Naive B cell (primary cell): ENCODE measurements around the gene CDC34. TPM values are rescaled to one million over a fixed set of nuclear protein-coding genes. Genes with fewer than 3 reads are reported as not detected.

ENCODE experiments used
- ATAC-seq, 2 donors: fragments of 150-1000 bp; cut with Tn5 transposase; 2 replicates each; pipeline ENCODE4 v1.10.0; 2021; ENCODE audit warnings: low read depth in 2 of 2, mild to moderate bottlenecking in 2 of 2, moderate library complexity in 2 of 2
- DNase-seq: peaks from one replicate; pipeline ENCODE4 v3.0.0; 2022
- H3K27ac Mint-ChIP-seq, 6 donors: one replicate each; pipeline ENCODE4 v1.8.0; 2020 to 2022; ENCODE audit warnings: mild to moderate bottlenecking in 6 of 6, mixed read lengths in 6 of 6, moderate library complexity in 5 of 6, inconsistent platforms in 2 of 6
- H3K27me3 Mint-ChIP-seq, 3 donors: one replicate each; pipeline ENCODE4 v1.8.0; 2021 to 2022; ENCODE audit warnings: mixed read lengths in 3 of 3, mild to moderate bottlenecking in 1 of 3
- H3K36me3 Mint-ChIP-seq, 2 donors: one replicate each; pipeline ENCODE4 v1.8.0; 2020 to 2022; ENCODE audit warnings: mixed read lengths in 2 of 2, inconsistent platforms in 1 of 2, mild to moderate bottlenecking in 1 of 2
- H3K4me1 Mint-ChIP-seq, 3 donors: one replicate each; pipeline ENCODE4 v1.8.0; 2020 to 2022; ENCODE audit warnings: mixed read lengths in 3 of 3, inconsistent platforms in 1 of 3, mild to moderate bottlenecking in 1 of 3, moderate library complexity in 1 of 3
- H3K4me3 Mint-ChIP-seq, 8 donors: one replicate each; pipeline ENCODE4 v1.8.0; 2020 to 2022; ENCODE audit warnings: mild to moderate bottlenecking in 8 of 8, mixed read lengths in 8 of 8, moderate library complexity in 8 of 8, inconsistent platforms in 2 of 8
- H3K9me3 Mint-ChIP-seq, 7 donors: one replicate each; pipeline ENCODE4 v1.8.0; 2020 to 2022; ENCODE audit warnings: mixed read lengths in 7 of 7, mild to moderate bottlenecking in 5 of 7, inconsistent platforms in 2 of 7, moderate library complexity in 1 of 7
- polyA plus RNA-seq, 6 donors: library from polyadenylated mRNA; unstranded; fragments of 300-500 nt; fragmentation: Illumina TruSeq; gene quantifications; one replicate each; pipeline ENCODE4 v1.2.3, GENCODE V29; 2021; ENCODE audit warnings: low read depth in 6 of 6

CDC34 gene
- polyA plus RNA-seq, 6 donors from 2014 or later, result 17.7 to 30.6 (median 19.4) TPM

GRCh38 chr19:588741-589692 is 57.5 kb downstream of the CDC34 start:
- no peaks in the 10 kb centered on the region for H3K9me3 Mint-ChIP-seq
- peak; percentile 27 for DNase-seq
- H3K36me3 Mint-ChIP-seq, result no peaks in the 10 kb centered on the region
- ATAC-seq, result peak; percentile 7 to 13
- peaks cover 2 to 7% (median 5%) of the 10 kb centered on the region in 3 donors for H3K4me1 Mint-ChIP-seq
- peak overlapping the region in 1 of 6 donors; percentile 44 for H3K27ac Mint-ChIP-seq
- peaks cover 4 to 51% (median 11%) of the 10 kb centered on the region in 3 donors for H3K27me3 Mint-ChIP-seq
- H3K4me3 Mint-ChIP-seq, result peak overlapping the region in 7 of 8 donors; percentile 55 to 81 (median 64)

- H3K27ac Mint-ChIP-seq, result peak within 1 kb of the TSS in 1 of 6 donors; percentile 44
- ATAC-seq, result no peak
These were observed 58.3 kb downstream of the CDC34 start, which contains the start of gene HCN2 for GRCh38 chr19:589693-590395. Gene HCN2, plus strand, starts transcription at chr19:589881. Its CDS starts 65 bp downstream, at chr19:589946.

GRCh38 chr19:590396-590745 is 58.8 kb downstream of the CDC34 start:
- ATAC-seq (peak; percentile 43 to 50), DNase-seq (peak; percentile 28)
- H3K4me1 Mint-ChIP-seq, result peaks cover 2 to 7% (median 5%) of the 10 kb centered on the region in 3 donors

More at GRCh38 chr19:589693-590395, 58.3 kb downstream of the CDC34 start, which contains the start of gene HCN2:
- H3K27me3 Mint-ChIP-seq, result peaks cover 4 to 59% (median 13%) of the 10 kb centered on the region in 3 donors
- peak within 1 kb of the TSS in 7 of 8 donors; percentile 55 to 81 (median 64) for H3K4me3 Mint-ChIP-seq
- H3K9me3 Mint-ChIP-seq, result no peaks in the 10 kb centered on the region
- no peak for DNase-seq
- peaks cover 2 to 7% (median 5%) of the 10 kb centered on the region in 3 donors for H3K4me1 Mint-ChIP-seq
- no peaks in the 10 kb centered on the region for H3K36me3 Mint-ChIP-seq

GRCh38 chr19:590750-591098 is 59.2 kb downstream of the CDC34 start:
- Mint-ChIP-seq H3K27ac (no peak overlapping the region), H3K36me3 (no peaks in the 10 kb centered on the region), H3K9me3 (no peaks in the 10 kb centered on the region), H3K4me1 (peaks cover 2 to 7% (median 5%) of the 10 kb centered on the region in 3 donors), H3K4me3 (no peak overlapping the region), H3K27me3 (peaks cover 4 to 62% (median 21%) of the 10 kb centered on the region in 3 donors)
- no peak for DNase-seq
- no peak for ATAC-seq

More at GRCh38 chr19:590396-590745, 58.8 kb downstream of the CDC34 start:
- H3K27me3 Mint-ChIP-seq, result peaks cover 4 to 61% (median 18%) of the 10 kb centered on the region in 3 donors
- no peaks in the 10 kb centered on the region for H3K36me3 Mint-ChIP-seq
- peak overlapping the region in 4 of 8 donors; percentile 35 to 57 (median 48) for H3K4me3 Mint-ChIP-seq
- no peaks in the 10 kb centered on the region for H3K9me3 Mint-ChIP-seq
- H3K27ac Mint-ChIP-seq, result no peak overlapping the region

GRCh38 chr19:591099-591958 is 59.8 kb downstream of the CDC34 start:
- Mint-ChIP-seq H3K9me3 (no peaks in the 10 kb centered on the region), H3K36me3 (no peaks in the 10 kb centered on the region), H3K4me1 (peaks cover 2 to 7% (median 5%) of the 10 kb centered on the region in 3 donors), H3K27ac (peak overlapping the region in 1 of 6 donors; percentile 32), H3K4me3 (peak overlapping the region in 5 of 8 donors; percentile 11 to 86 (median 41)), H3K27me3 (peaks cover 4 to 58% (median 21%) of the 10 kb centered on the region in 3 donors)
- ATAC-seq (no peak), DNase-seq (no peak)

Other genes with a start within 250 kb of the CDC34 start
- gene PLPP2, start 240.4 kb upstream of the CDC34 start, polyA plus RNA-seq, result not detected
- 1 to 10 TPM; 2.4 to 5.1 (median 3.9) TPM for gene MIER2, start 187.0 kb upstream of the CDC34 start, polyA plus RNA-seq
- gene C2CD4C, start 122.6 kb upstream of the CDC34 start, polyA plus RNA-seq, result not detected
- under 1 TPM in 1 of 6 donors, not detected in 5; 0.20 TPM for gene SHC2, start 70.7 kb upstream of the CDC34 start, polyA plus RNA-seq
- gene MADCAM1, start 35.3 kb upstream of the CDC34 start, polyA plus RNA-seq, result under 1 TPM in 4 of 6 donors, not detected in 2; 0.24 to 0.34 (median 0.30) TPM
- gene TPGS1, start 24.3 kb upstream of the CDC34 start, polyA plus RNA-seq, result 10 to 100 TPM; 14.6 to 30.0 (median 18.7) TPM
- gene GZMM, start 12.3 kb downstream of the CDC34 start, polyA plus RNA-seq, result 1 to 10 TPM in 2 of 6 donors, under 1 TPM in 2, not detected in 2; 0.40 to 1.5 (median 1.0) TPM
- 100 to 1,000 TPM; 205 to 270 (median 235) TPM for gene BSG, start 40.8 kb downstream of the CDC34 start, polyA plus RNA-seq
- gene HCN2, start 58.1 kb downstream of the CDC34 start, polyA plus RNA-seq, result not detected
- gene POLRMT, start 101.8 kb downstream of the CDC34 start, polyA plus RNA-seq, result 10 to 100 TPM; 12.1 to 56.8 (median 34.4) TPM
- gene FGF22, start 108.1 kb downstream of the CDC34 start, polyA plus RNA-seq, result not detected
- 10 to 100 TPM; 51.0 to 72.4 (median 59.1) TPM for gene RNF126, start 131.5 kb downstream of the CDC34 start, polyA plus RNA-seq
- gene FSTL3, start 144.6 kb downstream of the CDC34 start, polyA plus RNA-seq, result 1 to 10 TPM in 4 of 6 donors, under 1 TPM in 1, not detected in 1; 0.77 to 3.6 (median 2.8) TPM
- gene PRSS57, start 163.7 kb downstream of the CDC34 start, polyA plus RNA-seq, result not detected
- gene PALM, start 177.2 kb downstream of the CDC34 start, polyA plus RNA-seq, result under 1 TPM in 1 of 6 donors, not detected in 5; 0.35 TPM
- gene MISP, start 219.4 kb downstream of the CDC34 start, polyA plus RNA-seq, result not detected